ENCODE data around the gene CADPS.

DNA sequence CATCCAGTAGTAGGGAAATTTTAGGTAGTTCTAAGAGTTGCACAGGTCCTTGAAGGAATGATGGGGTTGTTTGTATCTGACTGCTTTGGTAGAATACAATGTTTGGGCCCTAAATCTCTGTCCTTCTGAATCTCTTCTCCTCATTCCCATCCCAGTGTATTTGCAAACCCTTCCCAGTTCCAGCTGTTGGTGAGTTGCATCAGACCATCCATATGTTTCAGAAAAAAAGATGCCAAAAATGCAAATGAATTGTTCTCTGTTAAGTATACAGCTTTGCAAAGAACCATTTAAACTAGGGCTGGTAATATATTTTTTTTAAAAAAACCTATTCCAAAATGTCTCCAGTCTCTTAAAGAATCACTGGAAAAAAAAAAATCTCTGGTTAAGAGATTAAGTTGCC, 251.0 kb downstream of the CADPS start:
- TF ChIP-seq, protein P1, sequence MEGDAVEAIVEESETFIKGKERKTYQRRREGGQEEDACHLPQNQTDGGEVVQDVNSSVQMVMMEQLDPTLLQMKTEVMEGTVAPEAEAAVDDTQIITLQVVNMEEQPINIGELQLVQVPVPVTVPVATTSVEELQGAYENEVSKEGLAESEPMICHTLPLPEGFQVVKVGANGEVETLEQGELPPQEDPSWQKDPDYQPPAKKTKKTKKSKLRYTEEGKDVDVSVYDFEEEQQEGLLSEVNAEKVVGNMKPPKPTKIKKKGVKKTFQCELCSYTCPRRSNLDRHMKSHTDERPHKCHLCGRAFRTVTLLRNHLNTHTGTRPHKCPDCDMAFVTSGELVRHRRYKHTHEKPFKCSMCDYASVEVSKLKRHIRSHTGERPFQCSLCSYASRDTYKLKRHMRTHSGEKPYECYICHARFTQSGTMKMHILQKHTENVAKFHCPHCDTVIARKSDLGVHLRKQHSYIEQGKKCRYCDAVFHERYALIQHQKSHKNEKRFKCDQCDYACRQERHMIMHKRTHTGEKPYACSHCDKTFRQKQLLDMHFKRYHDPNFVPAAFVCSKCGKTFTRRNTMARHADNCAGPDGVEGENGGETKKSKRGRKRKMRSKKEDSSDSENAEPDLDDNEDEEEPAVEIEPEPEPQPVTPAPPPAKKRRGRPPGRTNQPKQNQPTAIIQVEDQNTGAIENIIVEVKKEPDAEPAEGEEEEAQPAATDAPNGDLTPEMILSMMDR (IDR thresholded peaks at IDR 0.05): no peak
- no peak for TF ChIP-seq POLR2A (IDR thresholded peaks at IDR 0.05)
